ENCODE data around the gene PCNT.

DNA sequence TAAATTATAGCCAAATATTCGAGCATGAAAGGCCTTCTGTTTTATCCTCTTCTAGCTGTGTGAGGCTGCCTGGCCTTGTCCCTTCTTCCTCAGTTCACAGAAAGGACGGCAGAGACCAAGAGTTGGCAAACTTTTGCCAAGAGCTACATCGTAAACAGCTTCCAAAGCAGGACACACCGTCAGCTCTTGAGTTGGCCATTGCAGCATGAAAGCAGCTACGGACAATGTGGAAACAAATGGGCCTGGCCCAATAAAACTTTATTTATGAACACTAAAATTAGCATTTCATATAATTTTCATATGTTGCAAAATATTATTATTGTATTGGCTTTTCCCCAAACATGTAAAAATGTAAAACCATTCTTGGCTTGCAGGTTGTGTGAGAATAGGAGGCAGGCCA is 11.0 kb upstream of the PCNT start:
- TF ChIP-seq, protein P1, sequence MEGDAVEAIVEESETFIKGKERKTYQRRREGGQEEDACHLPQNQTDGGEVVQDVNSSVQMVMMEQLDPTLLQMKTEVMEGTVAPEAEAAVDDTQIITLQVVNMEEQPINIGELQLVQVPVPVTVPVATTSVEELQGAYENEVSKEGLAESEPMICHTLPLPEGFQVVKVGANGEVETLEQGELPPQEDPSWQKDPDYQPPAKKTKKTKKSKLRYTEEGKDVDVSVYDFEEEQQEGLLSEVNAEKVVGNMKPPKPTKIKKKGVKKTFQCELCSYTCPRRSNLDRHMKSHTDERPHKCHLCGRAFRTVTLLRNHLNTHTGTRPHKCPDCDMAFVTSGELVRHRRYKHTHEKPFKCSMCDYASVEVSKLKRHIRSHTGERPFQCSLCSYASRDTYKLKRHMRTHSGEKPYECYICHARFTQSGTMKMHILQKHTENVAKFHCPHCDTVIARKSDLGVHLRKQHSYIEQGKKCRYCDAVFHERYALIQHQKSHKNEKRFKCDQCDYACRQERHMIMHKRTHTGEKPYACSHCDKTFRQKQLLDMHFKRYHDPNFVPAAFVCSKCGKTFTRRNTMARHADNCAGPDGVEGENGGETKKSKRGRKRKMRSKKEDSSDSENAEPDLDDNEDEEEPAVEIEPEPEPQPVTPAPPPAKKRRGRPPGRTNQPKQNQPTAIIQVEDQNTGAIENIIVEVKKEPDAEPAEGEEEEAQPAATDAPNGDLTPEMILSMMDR (IDR thresholded peaks at IDR 0.05), result no peak
- no peak for TF ChIP-seq POLR2A (IDR thresholded peaks at IDR 0.05)

Data from breast epithelium (tissue), 3 donors.